ENCODE measurements around the gene SLC24A1.
A peak's percentile ranks its signal among the peaks of the same experiment; 100 is the strongest.
"Not testable (repeated sequence)": the region's sequence is repeated elsewhere in the genome, so short reads cannot be mapped to it uniquely, and the experiment has no call there.

Gene SLC24A1

DNA sequence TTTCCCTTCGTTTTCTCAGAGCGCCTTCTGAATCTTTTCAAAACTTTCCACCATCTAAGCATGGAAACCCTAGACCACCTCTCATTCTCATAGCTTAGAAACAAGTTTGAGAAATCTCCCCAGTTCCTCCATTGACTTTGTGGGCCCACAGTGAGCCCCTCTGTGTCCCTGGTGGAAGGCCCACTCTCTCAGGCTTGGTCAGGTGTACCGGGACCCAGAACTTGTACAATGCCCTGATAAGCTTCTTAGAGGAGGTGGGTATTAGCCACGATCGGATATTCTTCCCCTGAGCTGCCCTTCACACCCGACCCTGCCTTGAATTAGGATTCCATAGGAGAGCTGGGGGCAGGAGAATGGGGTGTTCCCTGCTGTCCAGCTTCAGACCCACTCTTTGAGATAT is at the start of gene SLC24A1:
SLC24A1 (plus strand) TSS at position 301 of the 400 bp plus-strand sequence. CDS start 2,143 bp downstream, outside the sequence.
- DNase-seq (ENCODE audit: low read depth), result no peak

DNA sequence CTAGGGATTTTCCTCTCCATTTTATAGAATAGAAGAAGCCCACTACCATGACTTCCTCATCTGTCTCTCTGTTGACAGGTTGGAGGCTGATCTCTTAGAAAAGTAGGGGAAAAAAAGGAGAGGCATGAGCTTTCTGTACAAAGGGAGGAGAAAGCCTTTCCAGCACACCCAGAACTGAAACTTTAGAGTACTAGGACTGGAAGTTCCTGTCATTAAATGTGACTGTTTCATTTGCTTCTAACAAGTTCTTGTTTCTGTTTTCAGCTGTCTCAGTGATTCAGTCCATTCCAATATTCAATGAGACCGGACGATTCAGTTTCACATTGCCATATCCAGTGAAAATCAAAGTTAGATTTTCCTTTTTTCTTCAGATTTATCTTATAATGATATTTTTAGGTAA is 49.8 kb upstream of the SLC24A1 start:
- DNase-seq (ENCODE audit: low read depth), result no peak

DNA sequence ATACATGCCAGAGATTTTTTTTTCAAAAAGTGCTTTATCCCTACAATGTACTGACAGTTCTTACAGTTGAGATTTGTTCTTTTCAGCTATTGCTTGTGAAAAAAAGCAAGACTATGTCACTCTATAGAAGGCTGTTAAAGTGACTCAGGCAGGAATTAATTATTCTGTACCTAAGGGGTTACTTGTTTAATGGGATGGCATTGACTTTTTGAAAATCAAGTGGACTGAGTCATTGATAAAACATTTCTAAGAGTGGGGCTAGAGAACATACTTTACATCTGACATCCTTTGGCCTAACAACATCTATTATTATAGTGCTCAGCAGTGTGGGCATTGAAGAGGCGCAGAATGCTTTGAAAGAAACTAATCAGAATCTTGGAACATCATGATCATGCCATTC is 45.1 kb upstream of the SLC24A1 start:
- DNase-seq (ENCODE audit: low read depth), result no peak

DNA sequence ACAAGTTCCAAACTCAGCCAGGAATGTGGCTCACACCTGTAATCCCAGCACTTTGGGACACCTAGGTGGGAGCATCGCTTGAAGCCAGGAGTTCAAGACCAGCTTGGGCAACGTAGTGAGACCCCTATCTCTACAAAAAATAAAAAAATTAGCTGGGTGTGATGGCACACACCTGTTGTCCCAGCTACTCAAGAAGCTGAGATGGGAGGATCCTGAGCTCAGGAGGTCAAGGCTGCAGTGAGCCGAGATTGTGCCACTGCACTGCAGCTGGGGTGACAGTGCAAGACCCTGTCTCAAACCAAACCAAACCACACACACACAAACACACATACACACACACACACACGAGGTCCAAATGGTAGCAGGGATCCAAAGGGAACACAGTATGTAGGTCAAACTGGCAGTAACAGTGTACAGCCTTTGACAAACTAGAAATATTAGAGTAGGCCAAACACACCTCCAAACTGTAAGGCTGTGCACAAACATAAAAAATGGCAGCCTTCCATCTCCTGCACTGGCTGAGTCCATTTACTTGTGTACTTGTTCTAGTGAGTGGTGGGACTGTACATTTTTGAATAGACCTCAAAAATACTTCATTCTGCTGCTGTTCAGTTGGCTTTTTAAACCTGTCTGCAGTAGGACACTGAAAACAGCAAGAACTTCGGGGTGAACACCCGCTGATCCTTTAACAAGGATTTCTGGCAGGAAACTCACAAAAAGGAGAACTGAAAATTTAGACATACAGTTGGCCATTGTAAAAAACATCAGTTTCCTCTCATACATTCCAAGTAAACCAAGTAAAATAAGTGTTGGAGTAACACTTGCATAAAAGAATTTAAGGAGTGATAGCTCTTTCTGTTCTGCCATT is 44.4 kb upstream of the SLC24A1 start:
- no peak for DNase-seq (ENCODE audit: low read depth)

DNA sequence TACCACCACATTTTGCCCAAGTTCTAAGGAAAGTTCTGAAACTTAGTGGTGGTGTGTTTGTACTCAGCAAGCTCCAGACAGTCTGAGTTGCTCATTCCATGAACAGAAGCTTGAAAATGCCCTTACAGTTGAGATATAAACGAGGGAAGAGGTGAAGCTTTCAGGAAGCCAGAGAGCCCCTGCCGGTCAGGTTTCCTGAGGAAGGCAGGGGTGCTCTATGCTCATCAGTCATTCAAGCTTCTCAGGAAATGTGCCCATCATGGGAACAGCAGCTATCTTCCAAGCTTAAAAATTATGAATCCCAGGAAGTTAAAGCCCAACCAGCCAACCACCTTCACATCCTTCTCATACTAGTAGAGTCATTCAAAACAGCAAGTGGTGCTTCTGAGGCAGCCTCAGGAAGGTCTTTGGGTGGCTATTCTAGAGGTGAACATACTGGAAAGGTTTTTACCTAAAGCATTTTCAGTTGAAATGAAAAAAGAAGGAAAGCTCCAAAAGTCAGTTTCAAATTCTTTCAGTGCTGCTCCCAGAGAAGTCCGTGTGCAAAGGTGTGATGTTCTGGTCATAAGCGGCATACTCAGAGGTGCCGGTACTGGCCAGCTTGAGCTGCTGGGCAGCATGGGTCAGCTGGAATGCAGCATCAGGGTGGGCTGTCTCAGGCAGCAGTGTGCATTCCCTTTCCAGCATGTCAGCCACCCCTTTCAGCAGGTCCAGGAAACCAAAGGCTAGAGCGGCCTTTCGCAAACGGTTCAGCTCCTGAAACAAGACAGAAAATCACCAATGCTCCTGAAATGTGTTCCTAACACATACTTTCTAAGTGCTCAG is 42.6 kb upstream of the SLC24A1 start:
- DNase-seq (ENCODE audit: low read depth), result no peak

DNA sequence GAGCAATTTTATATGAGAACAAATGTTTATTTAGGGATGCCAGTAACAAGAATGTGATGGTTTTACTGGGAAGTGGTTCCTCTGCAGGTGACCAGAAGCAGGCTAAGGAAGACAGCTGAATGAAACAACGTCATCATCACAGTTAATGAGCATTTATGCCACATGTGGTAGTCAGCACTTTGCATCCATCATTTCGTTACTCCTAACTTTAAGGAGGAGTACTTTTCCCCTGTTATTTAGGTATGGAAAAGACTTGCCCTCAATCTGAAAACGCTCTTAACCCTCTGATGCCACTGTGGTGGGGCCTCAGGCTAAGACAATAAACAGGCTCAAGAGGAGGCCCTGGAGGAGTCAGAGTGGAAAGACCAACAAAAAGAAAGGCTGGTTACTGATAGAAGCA is 42.0 kb upstream of the SLC24A1 start:
- no peak for DNase-seq (ENCODE audit: low read depth)

DNA sequence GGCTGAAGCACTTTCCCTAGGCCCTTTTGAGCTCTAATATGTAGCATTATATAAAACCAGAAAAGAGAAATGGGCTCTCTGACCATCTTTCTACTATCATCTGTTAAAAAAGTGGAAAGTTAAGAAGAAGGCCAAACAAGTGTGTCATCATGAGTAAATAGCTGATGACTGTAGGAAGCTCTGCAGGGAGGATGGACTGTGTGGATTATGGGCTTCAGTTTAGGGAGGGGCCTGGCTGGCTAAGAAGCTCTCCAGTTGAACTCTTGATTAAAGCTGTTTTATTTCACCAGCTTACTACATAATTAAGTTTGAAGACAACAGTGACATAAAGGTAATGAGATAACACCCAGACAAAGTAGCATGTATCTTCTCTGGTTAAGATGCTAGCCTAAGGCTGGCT is 41.5 kb upstream of the SLC24A1 start:
- DNase-seq (ENCODE audit: low read depth), result no peak

DNA sequence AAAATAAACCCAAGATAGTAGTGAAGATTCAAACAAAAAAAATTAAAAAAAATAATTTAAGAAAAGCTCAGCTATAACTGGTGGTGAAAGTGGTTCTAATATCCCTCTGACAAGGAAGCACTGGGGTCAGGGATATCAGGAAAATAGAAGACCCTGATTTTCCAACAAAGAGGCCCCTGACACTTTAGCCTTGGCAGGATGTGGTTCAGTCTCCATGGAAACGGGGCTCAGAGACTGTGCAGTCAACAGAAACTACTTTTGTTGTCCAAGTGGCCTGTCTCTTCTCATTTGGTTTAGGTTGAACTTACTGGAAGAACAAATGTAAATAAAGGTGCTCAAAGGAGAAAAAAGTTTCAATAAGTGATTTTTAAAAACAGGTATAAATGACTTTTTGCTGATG is 38.0 kb upstream of the SLC24A1 start:
- peak; percentile 9 for DNase-seq (ENCODE audit: low read depth)

DNA sequence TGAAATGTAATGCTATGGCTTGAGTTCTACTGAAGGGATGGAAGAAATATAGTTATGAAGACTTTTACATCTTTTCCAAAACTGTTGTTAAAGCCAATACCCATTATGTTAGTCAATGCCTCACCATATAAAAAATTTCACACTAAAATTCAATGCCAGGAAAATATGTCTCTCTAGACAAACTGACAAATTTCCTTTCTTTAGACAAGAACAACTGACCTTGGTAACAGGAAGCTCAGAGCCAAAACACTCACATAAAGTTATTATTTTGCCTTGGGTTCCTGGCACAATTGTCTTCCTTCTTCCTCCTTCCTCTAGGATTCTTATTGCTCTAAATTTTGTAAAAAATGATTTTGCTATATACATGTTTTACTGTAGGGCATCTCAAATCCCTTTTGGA is 37.5 kb upstream of the SLC24A1 start:
- no peak for DNase-seq (ENCODE audit: low read depth)

DNA sequence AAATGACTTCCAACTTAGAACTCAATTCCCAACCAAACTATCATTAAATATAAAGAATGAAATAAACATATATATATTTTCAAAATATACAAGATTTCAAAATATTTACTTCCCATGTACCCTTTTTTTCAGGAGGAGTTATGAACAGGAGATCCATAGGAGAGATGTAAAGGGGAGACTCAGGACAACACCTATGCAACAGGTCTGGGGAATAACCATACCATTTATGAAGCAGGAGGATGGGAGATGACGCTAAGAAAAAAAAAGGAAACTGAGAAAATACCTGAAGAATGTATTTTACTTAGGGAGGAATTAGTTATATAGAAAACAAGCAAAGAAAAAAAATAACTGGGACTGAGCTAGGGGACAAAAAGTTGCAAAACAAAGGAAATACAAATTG is 34.6 kb upstream of the SLC24A1 start:
- DNase-seq (ENCODE audit: low read depth), result no peak

DNA sequence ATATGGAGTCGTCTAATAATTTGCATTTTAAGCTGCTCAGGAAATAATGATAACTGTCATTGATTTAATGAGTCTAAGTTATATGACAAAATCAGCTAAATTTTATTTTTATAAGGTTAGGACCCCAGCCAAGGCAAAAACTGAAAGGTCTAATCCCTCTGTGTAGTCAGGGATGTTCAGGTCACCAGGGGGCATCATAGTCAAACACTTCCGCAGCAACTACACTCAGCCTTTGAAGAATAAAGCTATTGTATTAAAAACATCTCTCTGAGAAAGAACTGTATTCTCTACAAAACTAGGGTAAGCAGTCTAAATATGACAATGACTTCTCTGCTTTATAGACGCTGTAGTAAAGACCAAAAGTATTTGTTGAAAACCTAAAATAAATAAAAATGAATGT is 25.8 kb upstream of the SLC24A1 start:
- no peak for DNase-seq (ENCODE audit: low read depth)

DNA sequence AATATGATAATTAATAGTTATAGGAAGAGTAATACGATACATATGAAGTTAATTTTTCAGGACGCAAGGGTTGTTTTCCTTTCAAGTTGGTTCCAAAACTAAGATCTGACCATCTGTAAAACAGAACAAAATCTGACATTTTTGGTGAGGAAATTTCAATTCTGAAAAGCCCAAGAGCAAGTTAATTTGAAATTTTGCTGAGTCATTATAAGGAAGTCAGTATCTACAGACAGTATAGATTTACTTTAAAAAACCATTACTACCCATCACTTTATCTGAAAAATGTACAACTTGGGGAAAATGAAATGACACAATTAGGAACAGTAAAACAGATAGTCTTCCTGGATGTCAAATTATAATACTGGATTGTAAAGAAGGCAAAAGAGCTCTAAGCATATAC is 23.3 kb upstream of the SLC24A1 start:
- no peak for DNase-seq (ENCODE audit: low read depth)

DNA sequence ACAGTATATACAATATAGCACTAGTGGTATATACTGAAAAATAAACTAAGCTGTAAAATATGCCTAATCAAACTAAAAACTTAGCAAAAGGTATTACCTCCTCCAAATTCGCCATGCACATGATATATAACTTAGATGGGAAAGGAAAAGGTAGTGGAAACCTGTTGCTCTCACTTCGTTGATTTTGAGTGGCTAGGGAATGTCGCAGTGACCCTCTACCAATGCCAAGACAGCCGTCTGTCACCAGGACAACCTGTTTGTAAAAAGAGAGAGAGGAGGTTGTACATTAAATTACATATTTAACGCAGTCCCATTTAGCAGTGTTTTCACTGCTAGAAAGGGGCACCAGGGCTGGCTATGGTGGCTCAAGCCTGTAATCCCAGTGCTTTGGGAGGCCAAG is 22.1 kb upstream of the SLC24A1 start:
- no peak for DNase-seq (ENCODE audit: low read depth)

DNA sequence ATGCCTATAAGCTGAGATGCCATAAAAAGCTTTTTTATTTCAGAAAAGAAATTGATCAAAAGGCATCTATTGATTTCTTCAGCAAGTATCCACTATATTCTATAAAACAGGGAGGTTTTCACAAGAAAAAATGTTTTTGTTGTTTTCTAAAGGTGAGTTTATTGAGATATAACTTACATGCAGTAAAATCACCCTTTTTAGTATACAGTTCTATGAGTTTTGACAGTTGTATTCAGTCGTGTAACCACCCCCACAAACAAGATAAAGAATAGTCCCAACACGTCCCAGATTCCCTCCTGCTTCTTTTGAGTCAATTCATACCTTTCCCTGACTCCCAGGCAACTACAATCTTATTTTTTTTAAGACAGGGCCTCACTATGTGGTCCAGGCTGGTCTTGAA is 18.6 kb upstream of the SLC24A1 start:
- no peak for DNase-seq (ENCODE audit: low read depth)

DNA sequence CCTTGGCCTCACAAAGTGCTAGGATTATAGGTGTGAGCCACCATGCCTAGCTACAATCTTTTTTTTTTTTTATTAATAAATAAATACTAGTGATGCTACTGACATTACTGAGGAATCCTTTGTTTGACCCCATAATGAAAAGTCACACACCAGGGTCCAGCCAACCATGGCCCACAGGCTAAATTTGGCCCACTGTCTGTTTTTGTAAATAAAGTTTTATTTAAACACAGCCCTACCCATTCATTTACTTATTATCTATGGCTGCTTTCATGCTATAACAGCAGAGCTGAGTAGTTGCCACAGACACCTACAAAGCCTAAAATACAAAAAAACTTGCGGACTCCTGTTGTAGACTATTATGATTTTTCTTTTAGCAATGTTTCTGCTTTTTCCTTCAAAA is 18.2 kb upstream of the SLC24A1 start:
- DNase-seq (ENCODE audit: low read depth), result no peak

DNA sequence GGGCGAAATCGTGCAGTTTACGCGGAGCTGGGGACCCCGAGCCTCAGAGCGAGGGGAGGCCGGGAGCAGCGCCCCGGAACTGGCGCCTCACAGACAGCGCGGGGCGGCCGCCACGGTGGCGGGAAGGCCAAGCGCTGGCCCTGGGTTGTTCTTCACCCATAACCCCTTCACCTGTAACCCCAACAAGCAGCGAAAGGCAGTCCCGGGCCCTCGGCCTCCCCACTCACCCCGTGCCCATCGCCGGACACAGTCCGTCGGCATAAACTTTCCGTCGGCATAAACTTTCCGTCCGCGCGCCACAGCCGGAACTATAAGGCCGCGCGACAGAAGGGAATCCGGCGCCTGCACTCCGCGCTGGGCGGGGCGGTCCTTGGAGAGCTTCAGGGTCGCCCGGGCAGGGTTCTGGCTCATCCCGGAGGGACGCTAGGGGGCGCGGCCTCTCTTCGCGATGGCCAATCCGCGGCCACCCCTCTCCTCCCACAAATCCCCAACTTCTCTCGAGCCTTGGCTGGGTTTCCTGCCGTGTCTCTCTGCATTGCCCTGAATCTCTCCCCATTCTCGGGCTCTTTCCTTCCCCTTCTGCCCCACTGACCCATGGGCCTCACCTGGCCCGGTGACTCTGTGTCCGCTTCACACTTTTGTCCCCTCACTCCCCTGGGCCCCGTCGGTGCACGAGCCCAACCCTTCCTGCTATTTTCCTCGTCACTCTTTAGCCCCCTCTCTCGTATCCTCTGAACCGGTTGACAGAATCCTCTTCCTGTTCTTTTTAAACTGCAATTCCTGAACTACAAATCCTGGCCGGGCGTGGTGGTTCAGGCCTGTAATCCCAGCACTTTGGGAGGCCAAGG is 10.6 kb upstream of the SLC24A1 start, which contains the start of gene INTS14:
INTS14 (minus strand) TSS at position 261 of the 848 bp plus-strand sequence. CDS start 3,751 bp downstream, outside the sequence.
- peak; percentile 94 for DNase-seq (ENCODE audit: low read depth)

DNA sequence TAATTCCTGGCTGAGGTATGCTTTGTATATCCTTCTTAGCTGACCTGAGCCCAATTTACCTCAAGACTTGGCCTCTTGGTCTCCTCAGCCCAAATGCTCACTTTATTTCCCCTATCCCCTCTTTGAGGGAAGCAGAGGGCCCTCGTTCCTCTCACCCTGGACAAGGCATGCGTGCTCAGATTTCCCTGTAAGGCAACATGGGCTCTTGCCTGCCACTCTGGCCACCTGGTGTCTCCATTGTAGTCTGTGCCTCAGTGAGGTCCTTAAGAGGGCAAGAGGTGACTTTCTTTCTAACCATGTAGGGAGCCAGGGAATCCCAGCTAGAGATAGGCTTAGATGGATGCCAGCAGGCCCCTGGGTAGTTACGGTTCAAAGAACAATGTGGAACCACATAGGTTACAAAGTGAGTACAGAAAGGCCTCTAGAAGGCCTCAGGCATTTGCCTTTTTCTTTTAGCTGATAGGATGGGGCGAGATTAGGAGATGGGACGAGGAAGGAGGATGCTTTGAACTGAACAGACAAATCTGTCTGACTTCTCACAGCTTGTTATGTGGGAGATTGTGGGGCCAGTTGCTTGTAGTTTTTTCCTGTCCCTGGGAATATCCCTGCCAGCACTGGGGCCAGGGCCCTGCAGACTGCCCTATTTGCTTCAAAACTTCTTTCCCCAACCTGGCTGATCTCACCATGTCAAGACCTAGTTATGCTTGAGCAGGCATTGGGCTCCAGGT is 9.7 kb upstream of the SLC24A1 start:
- DNase-seq (ENCODE audit: low read depth), result no peak

DNA sequence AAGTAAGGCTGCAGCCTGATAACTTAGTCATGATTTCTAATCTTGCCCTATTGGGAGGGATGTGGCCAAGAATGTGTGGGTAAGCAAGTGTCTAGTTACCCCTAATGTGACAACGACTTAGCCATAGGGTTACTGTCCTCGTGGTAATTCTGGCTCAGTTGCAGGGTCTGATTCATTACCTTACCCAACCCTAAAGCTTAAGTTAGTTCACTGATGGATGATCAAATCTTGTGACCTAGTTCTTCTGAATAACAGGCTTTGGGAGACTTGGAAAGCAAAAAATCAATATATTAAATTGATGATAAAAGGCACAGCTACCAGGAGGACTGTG is 9.2 kb upstream of the SLC24A1 start:
- no peak for DNase-seq (ENCODE audit: low read depth)

DNA sequence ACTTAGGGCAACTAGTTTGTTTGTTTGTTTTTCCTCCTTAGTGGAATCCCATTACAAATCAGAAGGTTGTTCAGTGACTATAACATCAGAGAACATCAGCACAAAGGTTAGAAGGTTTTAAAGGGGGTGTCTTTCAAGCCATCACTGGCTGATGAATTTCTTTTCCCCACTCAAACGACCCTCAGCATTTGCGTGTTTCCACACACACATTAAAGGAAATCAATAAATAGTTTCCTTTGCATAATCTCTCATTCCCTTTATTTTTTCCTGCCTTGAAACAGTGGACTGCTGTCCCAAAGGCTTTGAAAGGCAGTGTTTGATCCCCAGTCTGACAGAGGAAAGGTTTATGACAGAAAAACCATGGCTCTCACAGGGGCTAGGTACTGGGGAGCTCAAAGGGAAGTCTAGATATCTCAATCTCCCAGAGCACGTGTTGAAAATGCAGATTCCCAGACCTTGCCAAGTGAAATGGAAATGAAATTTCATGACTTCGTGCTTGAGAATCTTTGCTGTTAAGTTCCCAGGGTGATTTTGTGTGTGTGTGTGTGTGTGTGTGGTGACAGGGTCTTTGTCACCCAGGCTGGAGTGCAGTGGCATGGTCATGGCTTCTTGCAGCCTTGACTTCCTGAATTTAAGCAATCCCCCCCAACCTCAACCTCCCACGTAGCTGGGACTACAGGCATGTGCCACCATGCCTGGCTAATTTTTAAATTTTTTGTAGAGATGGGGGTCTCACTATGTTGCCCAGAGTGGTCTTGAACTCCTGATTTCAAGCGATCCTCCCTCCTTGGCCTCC is 8.6 kb upstream of the SLC24A1 start:
- DNase-seq (ENCODE audit: low read depth), result no peak

DNA sequence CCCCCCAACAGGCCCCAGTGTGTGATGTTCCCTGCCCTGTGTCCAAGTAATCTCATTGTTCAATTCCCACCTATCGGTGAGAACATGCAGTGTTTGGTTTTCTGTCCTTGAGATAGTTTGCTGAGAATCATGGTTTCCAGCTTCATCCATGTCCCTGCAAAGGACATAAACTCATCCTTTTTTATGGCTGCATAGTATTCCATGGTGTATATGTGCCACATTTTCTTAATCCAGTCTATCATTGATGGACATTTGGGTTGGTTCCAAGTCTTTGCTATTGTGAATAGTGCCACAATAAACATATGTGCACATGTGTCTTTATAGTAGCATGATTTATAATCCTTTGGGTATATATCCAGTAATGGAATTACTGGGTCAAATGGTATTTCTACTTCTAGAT is 5.9 kb upstream of the SLC24A1 start:
- DNase-seq (ENCODE audit: low read depth), result not testable (repeated sequence)
